Measurements from ENCODE around the gene GSTCD. TPM values are rescaled to one million over a fixed set of nuclear protein-coding genes. Genes with fewer than 3 reads are reported as not detected.

Gene GSTCD
- total and polyA plus RNA-seq, 2 experiments from 2014 or later, result 11.3 to 39.1 TPM

- Histone ChIP-seq H4K20me1 (replicated peaks; ENCODE audit: insufficient read depth) (no peaks in the 10 kb centered on the region), H3F3A (replicated peaks; ENCODE audit: low read depth) (no peaks in the 10 kb centered on the region), H3K36me3 (ENCODE audit: insufficient read depth) (no peaks in the 10 kb centered on the region), H3K79me2 (replicated peaks; ENCODE audit: insufficient read depth) (no peaks in the 10 kb centered on the region), H3K4me1 (ENCODE audit: insufficient read depth) (no peaks in the 10 kb centered on the region), H2AFZ (no peak overlapping the region), H3K27me3 (ENCODE audit: insufficient read depth) (no peaks in the 10 kb centered on the region), H3K9me2 (ENCODE audit: insufficient read depth) (no peaks in the 10 kb centered on the region), H3K27ac (ENCODE audit: low read depth) (no peak overlapping the region), H3K4me3 (no peak overlapping the region), H3K4me2 (no peak overlapping the region)
- Mint-ChIP-seq H3K36me3 (ENCODE audit: low read depth) (peaks cover 5% of the 10 kb centered on the region; the same call in 2 of the 3 replicates), H3K27ac (no peak overlapping the region), H3K4me1 (no peaks in the 10 kb centered on the region; the same call in 2 of the 3 replicates), H3K9me3 (no peaks in the 10 kb centered on the region), H3K4me3 (no peak overlapping the region), H3K27me3 (ENCODE audit: insufficient read depth, low read depth, poor library complexity) (no peaks in the 10 kb centered on the region)
- DNase-seq (ENCODE audit: low spot score), result no peak
- ATAC-seq, result no peak
- TF ChIP-seq POLR2AphosphoS5 (IDR thresholded peaks at IDR 0.05; ENCODE audit: low read depth) (no peak), ZNF114 (CRISPR knock-in tag; IDR thresholded peaks at IDR 0.05) (no peak), STAT1 (IDR thresholded peaks at IDR 0.05; ENCODE audit: unreplicated experiment) (no peak), ZNF331 (CRISPR knock-in tag; IDR thresholded peaks at IDR 0.05; ENCODE audit: low read depth) (no peak), EZH2phosphoT487 (IDR thresholded peaks at IDR 0.05; ENCODE audit: unreplicated experiment) (no peak), ZNF462 (CRISPR knock-in tag; IDR thresholded peaks at IDR 0.05) (no peak), ETS1 (IDR thresholded peaks at IDR 0.05) (no peak), NANOG (IDR thresholded peaks at IDR 0.05; ENCODE audit: borderline replicate concordance) (no peak), CREB1 (CRISPR knock-in tag; IDR thresholded peaks at IDR 0.05; ENCODE audit: low read depth) (no peak), CTCF (conservative IDR thresholded peaks at IDR 0.05; ENCODE audit: low read depth in 2 of 2) (no peak)
Measured at GRCh38 chr4:105828074-105828473, 119.5 kb downstream of the GSTCD start.

Measured in GM23338 (cell line).